GM18907 (cell line): ENCODE measurements around the gene GRID1.

Experiments used
- ATAC-seq: cut with Tn5 transposase; IDR thresholded peaks from one replicate; pipeline ENCODE4 v1.9.1; 2021; ENCODE audit warnings: mild to moderate bottlenecking, moderate library complexity; ENCODE audit not compliant: unreplicated experiment

GRID1 gene

DNA sequence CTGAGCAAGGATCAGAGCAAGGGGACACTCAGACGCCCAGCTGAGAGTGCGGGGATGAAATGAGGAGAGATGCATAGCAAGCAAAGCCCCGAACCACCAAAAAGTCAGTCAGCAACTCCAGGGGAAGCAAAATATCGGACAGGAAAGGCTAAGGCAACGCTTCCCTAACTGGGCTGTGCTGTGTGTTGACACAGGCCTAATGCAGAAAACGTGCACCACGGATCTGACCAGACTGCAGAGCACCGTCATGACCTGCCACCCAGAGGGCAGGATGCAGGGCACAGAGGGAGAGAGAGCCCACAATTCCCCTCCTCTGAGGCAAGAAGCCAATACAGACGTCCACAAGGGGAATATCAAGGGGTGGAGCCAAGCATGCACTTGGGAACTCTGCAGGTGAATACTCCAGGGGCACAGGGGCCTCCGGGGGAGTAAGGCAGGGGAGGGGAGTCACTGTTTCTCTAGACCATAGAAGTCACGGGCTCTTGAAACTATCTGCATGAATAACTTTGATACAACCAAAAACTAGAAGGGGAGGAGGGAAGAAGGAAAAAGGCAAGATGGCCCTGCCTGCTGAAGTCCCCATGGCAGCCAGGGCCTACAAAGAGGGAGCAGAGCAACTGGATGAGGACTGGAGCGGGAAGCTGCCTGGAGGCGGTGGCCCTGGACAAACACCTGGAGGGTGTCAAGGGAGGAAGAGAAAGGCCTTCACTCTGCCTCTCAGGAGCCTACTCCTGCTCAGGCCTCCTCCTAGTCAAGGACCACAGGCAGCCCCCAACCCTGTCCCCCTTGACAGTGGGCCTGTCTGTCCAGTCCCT lies 26.2 kb downstream of the GRID1 start:
- no peak for ATAC-seq

GRCh38 chr10:86339226-86339865 lies 27.2 kb downstream of the GRID1 start:
- ATAC-seq = no peak

- ATAC-seq = peak; percentile 58
Measured at GRCh38 chr10:86337121-86337601, 29.4 kb downstream of the GRID1 start.

GRCh38 chr10:86336341-86336740 lies 30.3 kb downstream of the GRID1 start:
- no peak for ATAC-seq

- no peak for ATAC-seq
Measured at GRCh38 chr10:86335831-86336230, 30.8 kb downstream of the GRID1 start.

- ATAC-seq = no peak
Measured at GRCh38 chr10:86335257-86335656, 31.3 kb downstream of the GRID1 start.

DNA sequence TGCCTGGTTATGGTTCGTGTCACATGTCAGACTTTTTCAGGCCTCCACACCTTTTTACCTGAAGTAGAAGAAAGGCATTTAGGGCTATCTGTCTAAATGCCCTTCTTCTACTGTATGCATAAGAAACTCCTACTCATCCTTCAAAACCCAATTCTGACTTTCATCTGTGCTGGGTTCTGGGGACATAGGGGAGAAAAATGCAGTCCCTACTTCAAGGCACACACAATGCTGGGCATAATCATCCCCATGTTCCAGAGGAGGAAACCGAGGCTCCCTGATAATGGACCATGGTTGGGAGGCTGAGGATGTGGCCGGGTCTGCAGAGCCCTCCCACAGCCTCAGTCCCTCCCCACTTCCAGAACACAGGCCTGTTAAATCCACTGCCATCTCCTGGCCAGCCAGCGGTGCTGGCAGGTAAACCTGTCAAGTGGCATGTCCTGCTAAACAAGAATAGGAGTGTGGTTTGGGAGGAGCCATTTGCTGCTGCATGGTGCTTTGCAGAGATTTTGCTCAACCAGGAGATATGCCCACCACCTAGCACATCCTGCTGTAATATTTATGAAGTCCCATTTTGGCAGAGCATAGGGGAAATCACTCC lies 32.0 kb downstream of the GRID1 start:
- no peak for ATAC-seq

DNA sequence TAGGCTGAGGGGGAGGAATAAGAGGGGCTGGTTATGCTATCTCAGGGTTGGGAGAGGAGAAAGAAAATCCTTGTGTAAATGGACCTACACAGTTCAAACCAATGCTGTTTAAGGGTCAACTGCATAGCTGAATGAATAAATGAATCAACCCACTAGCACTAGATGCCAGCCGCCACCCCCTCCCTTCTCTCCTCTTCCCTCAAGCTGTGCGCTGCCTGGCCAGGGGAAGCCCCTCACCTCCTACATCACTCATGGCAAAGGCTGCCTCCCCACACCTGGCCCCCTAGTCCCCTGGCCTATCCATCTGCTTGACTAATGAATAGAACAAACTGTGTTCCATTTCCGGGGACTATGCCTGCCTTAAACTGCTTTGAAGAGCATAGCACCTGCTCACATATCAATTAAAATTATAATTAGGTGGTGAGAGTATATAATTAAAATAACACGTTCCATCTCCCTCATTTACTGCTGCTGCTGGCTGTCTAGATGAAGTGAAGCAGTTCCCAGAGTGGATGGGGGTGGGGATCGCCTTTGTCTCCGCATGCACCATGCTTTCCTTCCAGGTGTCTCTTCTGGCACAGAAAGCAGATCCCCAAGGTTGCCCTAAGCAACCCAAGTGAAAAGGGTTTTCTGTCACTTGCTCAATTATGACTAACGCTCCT lies 32.6 kb downstream of the GRID1 start:
- ATAC-seq = no peak

DNA sequence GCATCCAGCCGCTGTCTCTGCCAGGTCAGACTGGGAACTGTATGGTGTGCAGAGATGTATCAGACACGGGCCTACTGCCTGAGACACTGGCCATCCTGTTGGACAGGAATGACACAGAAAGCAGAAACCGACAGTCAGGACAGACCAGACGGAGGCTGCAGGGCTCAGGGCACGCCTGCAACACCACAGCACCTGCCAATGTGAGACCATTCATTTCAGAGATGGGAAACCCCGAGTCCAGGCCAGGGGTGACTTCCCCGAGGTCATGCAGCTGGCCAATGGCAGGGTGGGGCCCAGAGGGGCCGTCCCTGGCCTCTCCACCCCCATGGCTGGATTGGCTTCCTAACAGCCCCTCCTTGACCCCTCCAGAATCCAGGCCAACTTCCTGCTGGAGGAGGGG lies 34.7 kb downstream of the GRID1 start:
- no peak for ATAC-seq

GRCh38 chr10:86330778-86331763 lies 35.5 kb downstream of the GRID1 start:
- no peak for ATAC-seq

DNA sequence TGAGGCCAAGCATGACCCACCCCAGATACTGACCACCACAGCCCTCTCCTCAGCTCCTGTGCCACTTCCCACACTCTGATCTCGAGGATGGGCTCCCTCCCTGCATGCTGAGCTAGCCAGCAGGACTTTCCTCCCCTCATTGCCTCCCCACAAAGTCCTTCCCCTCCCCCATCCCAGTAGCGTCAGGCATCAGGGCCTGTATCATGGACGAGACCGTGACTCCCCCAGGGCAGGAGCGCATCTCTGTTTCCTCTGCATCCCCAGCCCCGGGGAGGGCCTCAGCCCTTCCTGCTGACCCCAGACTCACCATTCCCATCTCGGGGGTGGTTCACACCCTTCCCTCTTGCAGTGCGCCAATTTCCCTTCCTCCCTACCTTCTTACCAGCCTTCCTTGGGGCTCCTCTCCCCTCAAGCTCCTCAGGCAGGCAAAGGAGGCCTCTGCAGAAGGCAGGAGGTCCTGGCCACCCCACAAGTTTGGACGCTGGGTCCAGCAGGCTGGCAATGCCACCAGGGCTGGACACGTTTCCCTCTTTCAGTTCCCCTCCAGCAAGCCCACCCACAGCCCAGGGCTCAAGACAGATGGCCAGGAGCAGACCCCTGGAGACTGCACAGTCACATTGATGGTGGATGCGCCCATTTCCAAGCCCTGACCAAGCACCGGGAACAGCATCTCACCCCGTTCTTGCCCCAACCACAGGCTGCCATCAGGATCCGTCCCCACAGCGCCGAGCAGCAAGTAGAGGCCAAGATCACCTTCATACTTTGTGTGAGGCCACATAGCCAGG lies 36.5 kb downstream of the GRID1 start:
- ATAC-seq = no peak

DNA sequence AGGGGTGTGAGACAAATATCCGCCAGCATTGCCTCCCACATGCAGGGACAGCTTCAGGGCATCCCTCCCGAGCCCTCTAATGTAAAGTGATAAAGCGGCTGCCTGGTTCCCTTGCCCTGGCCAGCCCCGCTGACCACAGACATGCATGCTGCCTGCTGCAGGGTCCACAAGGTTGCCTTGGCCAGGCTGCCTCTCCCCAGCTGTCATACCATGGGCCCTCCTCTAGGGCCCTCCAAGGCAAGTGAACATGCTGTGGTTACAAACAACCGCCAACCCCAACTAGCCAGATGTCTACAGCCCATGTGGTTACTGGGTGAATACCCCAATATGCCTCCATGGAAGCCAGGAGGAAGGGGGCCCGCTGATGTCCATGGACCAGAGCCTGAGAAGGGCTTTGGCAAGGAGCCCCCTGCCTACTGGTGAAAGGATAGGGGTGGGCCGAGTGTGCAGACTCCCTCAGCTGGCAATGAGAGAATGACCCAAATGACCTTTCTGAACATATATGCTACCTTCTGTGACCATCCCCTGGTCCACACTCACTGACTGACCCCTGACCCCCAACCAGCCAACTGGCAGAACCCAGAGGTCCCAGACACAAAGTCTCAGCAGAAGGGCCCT lies 37.4 kb downstream of the GRID1 start:
- ATAC-seq = no peak

- ATAC-seq = no peak
Measured at GRCh38 chr10:86327954-86328725, 38.5 kb downstream of the GRID1 start.

DNA sequence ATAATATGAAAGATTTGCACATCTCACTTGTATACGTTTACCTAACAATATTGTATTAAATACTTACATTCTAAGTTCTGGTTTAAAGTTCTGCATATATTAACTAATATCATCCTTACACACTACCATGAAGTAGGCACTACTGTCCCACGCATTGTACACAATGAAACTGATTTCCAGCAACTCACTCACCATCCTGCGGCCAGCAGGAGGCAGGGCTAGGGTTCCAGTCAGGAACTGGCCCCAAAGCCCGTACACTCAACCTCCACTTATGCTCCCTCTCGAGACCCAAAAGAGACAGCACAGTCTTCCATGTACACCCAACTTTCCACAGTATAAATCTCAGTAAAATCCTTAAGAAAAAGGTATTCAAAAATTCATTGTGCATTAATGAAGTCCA lies 41.4 kb downstream of the GRID1 start:
- no peak for ATAC-seq

- ATAC-seq = no peak
Measured at GRCh38 chr10:86321568-86321967, 45.0 kb downstream of the GRID1 start.

- ATAC-seq = no peak
Measured at GRCh38 chr10:86319676-86320075, 46.9 kb downstream of the GRID1 start.

- no peak for ATAC-seq
Measured at GRCh38 chr10:86317949-86318725, 48.5 kb downstream of the GRID1 start.

GRCh38 chr10:86316990-86317389 lies 49.6 kb downstream of the GRID1 start:
- ATAC-seq = no peak
